ENCODE measurements around the gene CST9.

DNA sequence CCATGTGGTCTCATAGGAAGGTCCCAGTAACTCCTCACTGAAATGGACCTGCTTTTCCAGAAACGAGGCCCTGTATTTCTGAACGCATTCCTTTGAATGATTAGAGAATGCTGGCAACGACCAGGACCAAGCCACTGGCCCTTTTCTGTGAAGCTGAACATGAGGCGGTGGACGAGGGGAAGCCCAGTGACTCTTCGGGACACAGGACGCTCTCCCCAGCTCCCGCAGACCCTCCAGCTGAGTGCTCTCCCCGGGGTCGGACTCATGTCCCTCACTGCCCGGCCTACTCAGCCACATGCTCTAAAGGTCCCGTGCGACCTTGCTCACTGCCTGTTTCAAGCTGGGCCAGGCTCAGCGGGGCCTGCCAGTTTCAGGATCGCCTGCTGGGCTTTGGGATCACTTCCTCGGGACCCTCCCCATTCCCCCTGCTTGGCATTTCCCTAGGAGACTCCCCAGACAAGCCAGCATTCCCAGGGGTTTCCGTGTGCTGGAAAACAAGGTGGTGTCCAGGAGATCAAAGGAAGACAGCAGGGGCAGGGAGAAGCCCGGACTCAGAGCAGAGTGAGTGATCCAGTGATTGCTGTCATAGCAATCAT, 2.6 kb upstream of the CST9 start:
- TF ChIP-seq EZH2 (IDR thresholded peaks at IDR 0.05) (no peak), RAD21 (IDR thresholded peaks at IDR 0.05; ENCODE audit: low read depth) (no peak)
- TF ChIP-seq, protein P1, sequence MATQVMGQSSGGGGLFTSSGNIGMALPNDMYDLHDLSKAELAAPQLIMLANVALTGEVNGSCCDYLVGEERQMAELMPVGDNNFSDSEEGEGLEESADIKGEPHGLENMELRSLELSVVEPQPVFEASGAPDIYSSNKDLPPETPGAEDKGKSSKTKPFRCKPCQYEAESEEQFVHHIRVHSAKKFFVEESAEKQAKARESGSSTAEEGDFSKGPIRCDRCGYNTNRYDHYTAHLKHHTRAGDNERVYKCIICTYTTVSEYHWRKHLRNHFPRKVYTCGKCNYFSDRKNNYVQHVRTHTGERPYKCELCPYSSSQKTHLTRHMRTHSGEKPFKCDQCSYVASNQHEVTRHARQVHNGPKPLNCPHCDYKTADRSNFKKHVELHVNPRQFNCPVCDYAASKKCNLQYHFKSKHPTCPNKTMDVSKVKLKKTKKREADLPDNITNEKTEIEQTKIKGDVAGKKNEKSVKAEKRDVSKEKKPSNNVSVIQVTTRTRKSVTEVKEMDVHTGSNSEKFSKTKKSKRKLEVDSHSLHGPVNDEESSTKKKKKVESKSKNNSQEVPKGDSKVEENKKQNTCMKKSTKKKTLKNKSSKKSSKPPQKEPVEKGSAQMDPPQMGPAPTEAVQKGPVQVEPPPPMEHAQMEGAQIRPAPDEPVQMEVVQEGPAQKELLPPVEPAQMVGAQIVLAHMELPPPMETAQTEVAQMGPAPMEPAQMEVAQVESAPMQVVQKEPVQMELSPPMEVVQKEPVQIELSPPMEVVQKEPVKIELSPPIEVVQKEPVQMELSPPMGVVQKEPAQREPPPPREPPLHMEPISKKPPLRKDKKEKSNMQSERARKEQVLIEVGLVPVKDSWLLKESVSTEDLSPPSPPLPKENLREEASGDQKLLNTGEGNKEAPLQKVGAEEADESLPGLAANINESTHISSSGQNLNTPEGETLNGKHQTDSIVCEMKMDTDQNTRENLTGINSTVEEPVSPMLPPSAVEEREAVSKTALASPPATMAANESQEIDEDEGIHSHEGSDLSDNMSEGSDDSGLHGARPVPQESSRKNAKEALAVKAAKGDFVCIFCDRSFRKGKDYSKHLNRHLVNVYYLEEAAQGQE (IDR thresholded peaks at IDR 0.05; ENCODE audit: low read depth): no peak
- TF ChIP-seq, protein P2, sequence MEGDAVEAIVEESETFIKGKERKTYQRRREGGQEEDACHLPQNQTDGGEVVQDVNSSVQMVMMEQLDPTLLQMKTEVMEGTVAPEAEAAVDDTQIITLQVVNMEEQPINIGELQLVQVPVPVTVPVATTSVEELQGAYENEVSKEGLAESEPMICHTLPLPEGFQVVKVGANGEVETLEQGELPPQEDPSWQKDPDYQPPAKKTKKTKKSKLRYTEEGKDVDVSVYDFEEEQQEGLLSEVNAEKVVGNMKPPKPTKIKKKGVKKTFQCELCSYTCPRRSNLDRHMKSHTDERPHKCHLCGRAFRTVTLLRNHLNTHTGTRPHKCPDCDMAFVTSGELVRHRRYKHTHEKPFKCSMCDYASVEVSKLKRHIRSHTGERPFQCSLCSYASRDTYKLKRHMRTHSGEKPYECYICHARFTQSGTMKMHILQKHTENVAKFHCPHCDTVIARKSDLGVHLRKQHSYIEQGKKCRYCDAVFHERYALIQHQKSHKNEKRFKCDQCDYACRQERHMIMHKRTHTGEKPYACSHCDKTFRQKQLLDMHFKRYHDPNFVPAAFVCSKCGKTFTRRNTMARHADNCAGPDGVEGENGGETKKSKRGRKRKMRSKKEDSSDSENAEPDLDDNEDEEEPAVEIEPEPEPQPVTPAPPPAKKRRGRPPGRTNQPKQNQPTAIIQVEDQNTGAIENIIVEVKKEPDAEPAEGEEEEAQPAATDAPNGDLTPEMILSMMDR (IDR thresholded peaks at IDR 0.05 in 2 of 3, conservative IDR thresholded peaks at IDR 0.05 in 1 of 3; ENCODE audit: borderline replicate concordance in 1 of 3, insufficient read depth in 1 of 3, low read depth in 2 of 3, low read length in 2 of 3): no peak

Data from HCT116 (cell line).